HG03103 (cell line): ENCODE measurements around the gene UQCR11.
A peak's percentile ranks its signal among the peaks of the same experiment; 100 is the strongest.

Source experiments
- ATAC-seq: cut with Tn5 transposase; IDR thresholded peaks from one replicate; pipeline ENCODE4 v1.9.1; 2021; ENCODE audit warnings: low read depth; ENCODE audit not compliant: unreplicated experiment

Gene UQCR11

GRCh38 chr19:1572795-1573194 lies 32.5 kb downstream of the UQCR11 start:
- ATAC-seq: no peak

DNA sequence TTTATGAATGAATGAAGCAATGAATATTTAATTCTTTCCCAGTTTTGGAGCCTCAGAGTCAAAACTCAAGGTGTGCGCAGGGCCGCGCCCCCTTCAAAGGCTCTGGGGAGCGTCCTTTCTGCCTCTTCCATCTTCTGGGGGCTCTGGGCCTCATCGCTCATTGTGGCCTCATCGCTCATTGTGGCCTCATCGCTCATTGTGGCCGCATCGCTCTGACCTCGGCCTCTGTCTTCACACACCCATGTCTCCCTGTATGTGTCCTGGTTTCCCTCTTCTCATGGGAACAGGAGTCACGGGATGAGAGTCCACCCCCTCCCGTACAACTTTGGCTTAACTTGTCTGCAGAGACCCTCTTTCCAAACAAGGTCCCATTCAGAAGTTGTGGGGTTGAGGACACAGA lies 33.9 kb downstream of the UQCR11 start:
- no peak for ATAC-seq

GRCh38 chr19:1570836-1571235 lies 34.4 kb downstream of the UQCR11 start:
- no peak for ATAC-seq

DNA sequence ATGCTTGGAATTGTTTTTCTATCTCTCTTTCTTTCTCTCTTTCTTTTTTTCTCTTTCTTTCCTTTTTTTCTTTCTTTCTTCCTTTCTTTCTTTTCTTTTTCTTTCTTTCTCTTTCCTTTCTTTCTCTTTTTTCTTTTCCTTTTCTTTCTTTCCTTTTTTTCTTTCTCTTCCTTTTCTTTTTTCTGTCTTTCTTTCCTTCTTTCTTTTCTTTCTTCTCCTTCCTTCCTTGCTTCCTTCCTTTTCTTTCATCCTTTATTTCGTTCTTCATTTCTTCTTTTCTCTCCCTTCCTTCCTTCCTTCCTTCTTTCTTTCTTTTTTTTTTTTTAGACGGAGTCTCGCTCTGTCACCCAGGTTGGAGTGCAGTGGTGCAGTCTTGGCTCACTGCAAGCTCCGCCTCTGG lies 35.3 kb downstream of the UQCR11 start:
- no peak for ATAC-seq

DNA sequence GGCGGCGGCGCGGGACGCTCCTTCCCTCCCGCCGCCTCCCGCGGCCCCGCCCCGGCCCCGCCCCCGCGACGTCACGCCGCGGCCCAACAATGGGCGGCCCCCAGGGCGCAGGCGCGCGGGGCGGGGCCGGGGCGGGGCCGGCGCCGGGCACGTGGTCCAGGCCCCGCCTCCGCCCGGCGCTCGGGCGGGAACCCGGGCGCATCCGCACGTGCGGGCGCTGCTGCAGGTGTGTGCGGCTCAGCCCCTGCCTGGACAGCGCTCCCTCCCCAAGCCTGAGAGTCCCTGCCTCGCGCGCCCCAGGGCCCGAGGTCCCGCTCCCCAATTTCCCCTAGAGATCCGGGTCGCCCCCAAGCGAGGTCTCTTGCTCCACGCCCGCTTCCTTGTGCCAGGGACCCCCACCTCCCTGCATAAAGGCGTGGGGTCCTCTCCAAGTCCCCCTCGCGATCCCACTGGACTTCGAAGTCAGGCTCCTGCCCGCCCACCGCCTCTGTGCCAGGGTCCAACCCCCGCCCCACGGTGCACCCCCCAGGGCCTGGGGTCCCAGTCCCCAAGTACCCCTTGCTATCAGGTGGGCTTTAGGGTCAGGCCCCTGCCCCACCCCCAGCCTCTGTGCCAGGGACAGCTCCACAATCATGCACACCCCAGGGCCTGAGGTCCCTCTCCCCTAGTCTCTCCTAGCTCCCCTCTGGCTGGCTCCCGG lies 36.8 kb downstream of the UQCR11 start, which contains the start of gene MEX3D:
MEX3D (minus strand) TSS at position 6 of the 700 bp plus-strand sequence. CDS start 267 bp downstream, outside the sequence.
- peak; percentile 76 for ATAC-seq

GRCh38 chr19:1567848-1568227 lies 37.4 kb downstream of the UQCR11 start:
- ATAC-seq: no peak

- ATAC-seq: no peak
Measured at GRCh38 chr19:1567116-1567847, 38.0 kb downstream of the UQCR11 start.

- no peak for ATAC-seq
Measured at GRCh38 chr19:1566392-1567115, 38.7 kb downstream of the UQCR11 start.

DNA sequence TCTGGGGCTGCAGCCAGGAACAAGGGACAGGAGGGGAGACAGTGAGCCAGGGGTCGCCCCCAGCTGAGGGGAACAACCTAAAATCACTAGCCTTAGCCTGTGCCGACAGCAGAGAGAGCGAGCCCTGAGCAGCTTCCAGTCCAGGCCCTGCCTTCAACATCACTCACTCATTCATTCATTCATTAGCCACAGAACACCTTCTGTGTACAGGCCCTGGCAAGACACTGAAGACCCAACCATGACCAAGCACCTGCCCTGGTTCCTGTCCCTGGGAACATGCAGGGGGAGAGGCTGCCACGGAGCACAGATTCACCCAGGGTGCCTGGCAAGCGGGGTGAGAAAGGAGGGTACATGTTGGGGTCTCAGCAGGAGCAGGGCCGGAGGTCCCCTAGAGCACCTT lies 42.0 kb downstream of the UQCR11 start:
- no peak for ATAC-seq

GRCh38 chr19:1561236-1561842 lies 43.9 kb downstream of the UQCR11 start:
- ATAC-seq: no peak

GRCh38 chr19:1560286-1560882 lies 44.9 kb downstream of the UQCR11 start:
- ATAC-seq: no peak

GRCh38 chr19:1558552-1558951 lies 46.7 kb downstream of the UQCR11 start:
- ATAC-seq: no peak

DNA sequence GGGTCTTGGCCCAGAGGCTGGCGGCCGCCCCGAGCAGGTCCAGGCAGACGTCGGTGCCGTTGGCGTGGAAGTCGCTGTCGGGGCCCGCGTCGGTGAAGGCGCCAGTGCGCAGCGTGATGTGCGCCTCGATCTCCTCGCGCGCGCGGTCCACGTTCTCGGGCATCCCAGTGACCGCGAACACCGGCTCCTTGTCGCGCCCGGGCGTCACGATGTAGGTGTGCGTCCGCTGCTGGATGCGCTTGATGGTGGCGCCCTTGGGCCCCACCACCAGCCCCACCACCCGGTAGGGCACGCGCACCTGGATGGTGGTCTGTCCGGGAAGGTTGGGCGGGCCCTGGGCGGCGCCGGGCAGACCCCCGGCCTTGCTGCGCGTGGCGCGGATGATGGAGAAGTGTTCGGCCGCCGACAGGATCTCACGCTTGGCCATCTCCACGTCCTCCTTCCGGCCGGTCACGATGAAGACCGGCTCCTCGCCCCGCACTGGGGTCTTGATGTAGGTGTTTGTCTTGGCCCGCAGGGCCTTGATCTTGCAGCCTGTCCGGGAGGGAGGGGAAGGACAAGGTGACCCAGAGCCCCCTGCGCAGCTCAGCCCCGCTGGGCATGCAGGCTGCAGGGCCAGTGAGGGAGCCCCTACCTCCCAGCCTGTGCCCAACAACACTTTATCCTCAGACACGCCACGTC lies 48.7 kb downstream of the UQCR11 start:
- ATAC-seq: no peak

- no peak for ATAC-seq
Measured at GRCh38 chr19:1555487-1556389, 49.5 kb downstream of the UQCR11 start.

GRCh38 chr19:1554968-1555367 lies 50.3 kb downstream of the UQCR11 start:
- no peak for ATAC-seq

- ATAC-seq: no peak
Measured at GRCh38 chr19:1553415-1553814, 51.8 kb downstream of the UQCR11 start.

DNA sequence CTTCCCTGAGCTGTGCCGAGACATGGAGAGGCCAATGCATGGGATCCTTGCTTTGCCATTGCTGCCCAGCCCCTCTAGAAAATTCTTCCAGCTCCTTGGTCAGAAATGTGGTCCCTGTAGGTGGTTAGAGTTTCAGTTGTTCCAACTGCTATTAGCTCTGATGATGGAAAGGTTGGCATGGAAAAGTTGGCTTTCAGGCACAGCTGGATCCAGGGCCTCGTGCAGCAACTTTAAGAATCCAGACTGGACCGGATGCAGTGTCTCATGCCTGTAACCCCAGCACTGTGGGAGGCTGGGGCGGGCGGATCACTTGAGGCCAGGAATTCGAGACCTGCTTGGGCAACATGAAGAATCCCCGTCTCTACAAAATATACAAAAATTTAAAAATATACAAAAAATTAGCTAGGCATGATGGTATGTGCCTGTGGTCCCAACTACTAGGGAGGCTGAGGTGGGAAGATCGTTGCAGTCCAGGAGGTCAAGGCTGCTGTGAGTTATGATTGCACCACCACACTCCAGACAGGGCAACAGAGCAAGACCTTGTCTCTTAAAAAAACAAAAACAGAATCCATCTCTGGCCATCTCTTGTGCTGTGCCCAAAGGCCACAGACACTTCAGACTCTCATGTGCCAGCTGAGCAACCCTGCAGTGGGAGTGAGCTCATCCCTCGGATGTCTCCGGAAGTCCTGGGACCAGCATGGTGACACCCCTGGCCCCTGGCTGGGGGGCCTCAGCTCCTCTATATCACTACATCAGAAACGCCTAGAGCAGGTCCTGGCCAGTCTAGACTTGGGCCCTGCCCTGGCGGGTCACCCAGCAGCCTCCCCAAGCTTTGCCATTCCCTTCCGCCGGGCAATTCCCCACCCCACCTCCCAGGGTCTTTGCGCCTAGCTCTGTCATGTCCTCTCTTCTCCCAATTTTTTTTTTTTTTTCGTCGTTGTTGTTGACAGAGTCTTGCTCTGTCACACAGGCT lies 53.9 kb downstream of the UQCR11 start:
- ATAC-seq: no peak
